ENCODE measurements around the gene HSP90AB1.
"Not testable (repeated sequence)": the region's sequence is repeated elsewhere in the genome, so short reads cannot be mapped to it uniquely, and the experiment has no call there.

The HSP90AB1 gene

GRCh38 chr6:44222486-44223318, 24.2 kb upstream of the HSP90AB1 start:
- no peak for DNase-seq

GRCh38 chr6:44223319-44224028, 23.4 kb upstream of the HSP90AB1 start, which contains the start of gene SLC29A1:
TSS of gene SLC29A1 (plus strand) at chr6:44223595. CDS start at chr6:44227314, 3,719 bp downstream.
- DNase-seq = no peak

DNA sequence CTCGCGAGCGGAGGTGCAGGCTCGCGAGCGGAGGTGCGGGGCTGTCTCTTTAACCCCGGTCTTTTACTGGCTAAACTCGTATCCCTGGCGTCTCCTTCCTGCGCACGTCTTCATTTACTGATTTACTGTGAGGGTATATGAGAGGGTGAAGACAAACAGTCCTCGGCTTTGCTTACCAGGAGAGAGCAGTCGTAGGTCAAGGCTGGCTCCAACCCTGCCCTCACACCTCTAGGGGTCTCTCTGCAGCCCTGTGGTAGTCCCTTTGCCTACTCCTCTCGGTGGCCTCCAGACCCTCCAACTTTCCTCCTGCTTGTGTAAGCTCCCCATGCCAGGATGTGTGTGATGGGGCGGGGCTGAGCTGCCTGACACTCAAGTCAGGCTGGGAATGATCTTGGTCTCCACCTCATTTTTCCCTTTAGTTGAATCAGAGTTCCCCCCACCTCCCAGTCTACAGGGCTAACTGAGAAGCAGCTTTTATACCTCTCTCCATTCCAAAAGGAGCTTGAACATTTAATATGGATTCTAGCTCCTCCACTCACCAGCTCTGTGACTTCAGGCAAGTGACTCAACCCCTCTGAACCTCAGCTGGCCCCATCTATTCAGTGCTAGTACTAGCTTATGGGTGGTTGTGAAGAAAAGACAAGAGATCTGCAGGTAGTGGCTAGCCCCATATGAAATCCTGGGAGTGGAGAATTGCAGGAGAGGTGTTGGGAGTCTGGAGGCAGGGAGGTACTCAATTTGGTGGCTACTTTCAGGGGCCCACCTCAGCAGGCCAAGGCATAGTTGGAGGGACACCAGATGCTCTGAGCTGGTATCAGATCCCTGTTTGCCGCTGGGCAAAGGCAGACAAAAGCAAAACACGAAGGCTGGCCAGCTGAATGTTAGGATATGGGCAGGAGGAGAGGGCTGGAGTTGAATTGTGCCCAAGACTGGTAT, 22.6 kb upstream of the HSP90AB1 start:
- no peak for DNase-seq

DNA sequence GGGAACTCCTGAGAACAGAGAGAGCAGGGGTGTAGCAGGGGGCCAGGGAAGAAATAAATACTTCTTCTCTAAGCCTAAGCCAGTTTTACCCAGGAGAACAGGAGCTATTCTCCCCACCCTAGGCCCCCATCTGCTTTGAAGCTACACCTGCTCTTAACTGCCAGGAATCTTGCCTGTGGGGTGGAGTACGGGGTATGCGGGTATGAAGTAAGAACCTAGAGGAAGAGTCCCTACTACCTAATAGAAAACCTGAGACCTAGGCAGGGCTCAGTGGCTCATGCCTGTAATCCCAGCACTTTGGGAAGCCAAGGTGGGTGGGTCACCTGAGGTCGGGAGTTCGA, 22.0 kb upstream of the HSP90AB1 start:
- no peak for DNase-seq

DNA sequence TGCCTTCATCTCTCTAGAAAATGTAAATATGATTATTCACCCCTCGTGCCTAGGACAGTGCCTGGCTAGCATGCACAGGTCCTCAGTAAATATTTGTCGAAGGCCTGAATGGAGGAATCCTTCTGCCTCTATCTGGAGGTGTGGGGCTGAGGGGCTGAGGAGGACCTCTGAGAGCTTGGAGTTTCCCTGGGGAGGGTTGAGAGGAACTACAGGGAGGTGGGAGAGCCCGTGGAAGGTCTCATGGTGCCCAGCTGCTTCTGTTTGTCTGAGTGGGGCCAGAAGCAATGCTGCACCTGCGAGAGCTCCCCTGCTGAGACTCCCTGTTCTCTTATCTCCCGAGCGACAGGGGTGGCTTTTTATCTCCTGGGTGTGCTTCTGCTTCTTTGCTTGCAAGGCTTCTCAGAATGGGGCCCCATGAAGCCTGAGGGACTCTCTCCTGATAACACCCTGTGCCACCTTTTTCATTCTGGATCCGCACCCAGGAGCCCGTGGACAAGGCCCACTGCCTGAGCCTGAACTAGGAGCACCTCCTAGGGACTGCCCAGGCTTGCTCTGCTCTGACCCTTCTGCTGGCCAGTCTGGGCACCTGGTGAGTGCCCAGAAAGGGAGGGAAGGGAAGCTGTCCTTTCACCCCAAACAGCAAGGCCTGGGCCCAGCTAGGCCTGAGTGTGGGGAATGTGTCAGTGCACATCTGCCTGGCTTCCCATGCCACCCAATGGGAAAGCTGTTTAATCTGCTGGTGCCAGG, 21.1 kb upstream of the HSP90AB1 start:
- DNase-seq = no peak

DNA sequence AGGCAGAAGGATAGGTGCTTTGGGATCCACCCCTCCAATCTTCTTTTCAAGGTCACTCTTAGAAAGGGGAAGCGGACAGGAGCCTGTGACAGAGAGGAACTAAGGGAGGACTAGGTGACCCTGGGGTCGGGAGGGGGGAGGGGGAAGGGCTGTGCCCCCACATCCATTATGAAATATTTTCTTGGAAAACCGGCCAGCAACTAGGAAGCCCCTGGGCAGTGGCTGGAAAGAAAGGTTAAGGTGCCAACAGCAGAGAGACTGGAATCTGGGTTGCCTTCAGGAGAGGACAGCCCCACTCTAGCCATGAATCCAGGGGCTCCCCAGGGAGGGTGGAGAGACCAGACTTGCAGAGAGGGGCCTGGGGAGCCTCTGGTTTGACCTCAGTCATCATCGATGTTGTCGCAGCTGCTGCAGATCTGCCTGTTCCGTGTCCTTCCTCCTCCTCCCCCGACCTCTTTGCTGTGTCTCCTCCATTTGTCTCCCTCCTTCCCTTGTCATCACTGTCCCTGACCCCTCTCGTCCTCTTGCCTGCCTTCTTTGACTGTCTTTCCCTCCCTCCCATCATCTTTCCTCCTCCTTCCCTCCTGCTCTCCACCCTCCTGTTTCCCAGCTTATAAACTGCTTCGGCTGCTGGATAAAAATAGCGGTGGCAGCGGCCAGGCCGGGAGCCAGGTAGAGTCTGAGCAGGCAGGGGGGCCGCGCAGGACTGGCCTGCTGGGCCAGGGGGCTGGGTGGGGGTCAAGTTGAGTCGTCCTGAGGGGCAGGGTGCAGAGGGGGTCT, 20.3 kb upstream of the HSP90AB1 start:
- DNase-seq = no peak

DNA sequence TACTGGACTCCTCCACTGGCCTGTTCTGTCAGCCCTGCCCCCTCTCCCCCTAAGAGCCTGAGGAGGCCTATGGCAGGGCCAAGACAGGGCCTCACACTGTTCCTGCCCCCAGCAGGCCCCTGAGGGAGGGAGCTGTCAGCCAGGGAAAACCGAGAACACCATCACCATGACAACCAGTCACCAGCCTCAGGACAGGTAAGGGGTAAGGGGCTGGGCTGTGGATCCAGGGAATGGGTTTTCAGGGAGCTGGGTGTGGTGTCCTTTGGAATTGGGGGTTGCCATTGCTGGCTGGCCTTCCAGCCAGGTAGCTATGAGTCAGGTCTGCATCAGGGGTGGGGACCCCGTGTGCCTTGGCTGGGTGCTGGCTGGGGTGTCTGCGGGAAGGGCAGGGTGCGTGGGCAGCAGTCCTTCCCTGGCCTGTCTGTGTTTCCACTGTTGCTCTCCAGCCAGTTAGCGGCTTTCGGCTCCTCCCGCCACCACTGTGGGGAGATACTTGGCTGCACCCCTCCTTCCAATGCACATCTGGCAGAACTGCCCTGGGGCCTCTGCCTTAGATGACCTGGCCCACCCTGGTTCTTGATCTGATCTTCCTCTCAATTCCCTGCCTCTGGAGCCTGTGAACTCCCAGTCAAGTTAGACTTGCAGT, 19.6 kb upstream of the HSP90AB1 start:
- no peak for DNase-seq

DNA sequence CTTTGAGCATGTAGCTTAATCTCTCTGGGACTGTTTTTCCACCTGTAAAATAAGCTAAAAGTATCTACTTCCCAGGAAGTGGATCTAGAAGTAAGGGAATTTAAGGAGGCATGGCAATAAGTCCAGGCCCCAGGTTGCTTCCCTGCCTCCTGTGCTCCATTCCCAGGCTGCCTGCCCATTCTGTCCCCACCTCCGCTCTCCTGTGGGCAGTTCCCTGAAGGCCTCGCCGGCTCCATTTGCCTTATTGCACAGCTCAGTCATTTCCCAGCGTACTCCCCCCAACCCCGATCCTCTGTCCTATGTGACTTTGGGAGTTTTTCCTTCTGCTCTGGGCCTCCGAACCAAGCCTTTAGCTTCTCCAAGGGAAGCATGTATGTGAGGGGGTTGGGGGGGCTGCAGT, 18.9 kb upstream of the HSP90AB1 start:
- DNase-seq = no peak

DNA sequence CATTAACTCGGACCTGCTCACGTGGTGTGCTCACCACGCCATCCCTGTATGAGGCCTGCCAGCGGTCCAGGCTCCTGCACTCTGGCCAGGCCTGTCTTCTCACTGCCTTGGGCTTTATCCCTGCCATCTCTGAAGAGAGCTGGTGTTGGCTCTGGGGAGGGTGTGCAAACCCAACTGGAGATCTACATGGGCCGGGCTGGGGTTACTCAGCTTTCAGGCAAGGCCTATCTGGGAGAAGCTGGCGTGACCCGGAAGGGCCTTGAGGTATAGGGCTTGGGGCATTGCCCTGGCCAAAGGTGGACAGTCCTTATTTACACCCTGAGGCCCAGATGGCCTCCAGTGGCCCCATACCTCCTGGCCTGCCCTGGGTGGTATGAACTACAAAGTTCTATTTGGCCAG, 18.5 kb upstream of the HSP90AB1 start:
- DNase-seq = no peak

GRCh38 chr6:44228836-44229235, 18.1 kb upstream of the HSP90AB1 start:
- no peak for DNase-seq

- no peak for DNase-seq
Measured at GRCh38 chr6:44229376-44230033, 17.4 kb upstream of the HSP90AB1 start.

GRCh38 chr6:44230034-44230675, 16.7 kb upstream of the HSP90AB1 start:
- no peak for DNase-seq

DNA sequence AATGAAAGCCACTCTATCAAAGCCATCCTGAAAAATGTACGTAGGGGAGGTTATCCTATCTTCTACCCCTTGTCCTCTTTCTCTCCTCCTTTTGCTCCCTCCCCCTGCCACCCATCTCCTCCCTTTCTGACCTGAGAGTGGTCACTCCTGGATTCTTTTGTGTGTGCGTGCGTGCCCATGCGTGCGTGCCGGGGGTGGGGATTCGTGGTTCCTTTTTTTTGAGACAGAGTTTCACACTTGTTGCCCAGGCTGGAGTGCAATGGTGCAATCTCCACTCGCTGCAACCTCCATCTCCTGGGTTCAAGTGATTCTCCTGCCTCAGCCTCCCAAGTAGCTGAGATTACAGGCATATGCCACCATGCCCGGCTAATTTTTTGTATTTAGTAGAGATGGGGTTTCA, 15.5 kb upstream of the HSP90AB1 start:
- not testable (repeated sequence) for DNase-seq

DNA sequence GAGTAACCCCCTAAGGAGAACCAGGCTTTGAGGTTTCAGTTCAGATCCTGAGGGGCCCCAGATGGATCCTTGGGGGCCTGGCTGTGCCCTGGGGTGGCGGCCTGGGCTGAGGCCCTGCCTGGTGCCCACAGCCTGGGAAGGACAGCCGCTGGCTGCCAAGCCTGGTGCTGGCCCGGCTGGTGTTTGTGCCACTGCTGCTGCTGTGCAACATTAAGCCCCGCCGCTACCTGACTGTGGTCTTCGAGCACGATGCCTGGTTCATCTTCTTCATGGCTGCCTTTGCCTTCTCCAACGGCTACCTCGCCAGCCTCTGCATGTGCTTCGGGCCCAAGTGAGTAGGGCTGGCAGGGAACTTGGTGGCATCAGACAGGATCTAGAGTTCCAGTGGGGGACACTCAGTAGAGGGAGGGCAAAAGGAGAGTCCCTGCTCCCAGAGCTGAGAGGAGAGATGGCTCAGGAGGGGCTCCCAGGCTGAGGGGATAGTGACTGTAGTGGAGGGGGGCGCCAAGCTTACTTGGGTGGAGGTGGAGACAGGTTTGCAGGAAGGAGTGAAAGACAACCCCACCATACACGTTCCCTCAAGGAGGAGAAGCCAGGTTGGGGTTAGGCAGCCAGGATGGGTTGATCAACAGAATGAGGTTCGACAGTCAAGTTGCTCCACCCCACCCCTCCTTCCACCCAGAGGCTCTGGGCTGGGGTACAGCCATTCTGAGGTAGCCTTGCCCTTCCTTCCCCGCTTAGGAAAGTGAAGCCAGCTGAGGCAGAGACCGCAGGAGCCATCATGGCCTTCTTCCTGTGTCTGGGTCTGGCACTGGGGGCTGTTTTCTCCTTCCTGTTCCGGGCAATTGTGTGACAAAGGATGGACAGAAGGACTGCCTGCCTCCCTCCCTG, 14.0 kb upstream of the HSP90AB1 start:
- no peak for DNase-seq

- no peak for DNase-seq
Measured at GRCh38 chr6:44233567-44234100, 13.3 kb upstream of the HSP90AB1 start.

DNA sequence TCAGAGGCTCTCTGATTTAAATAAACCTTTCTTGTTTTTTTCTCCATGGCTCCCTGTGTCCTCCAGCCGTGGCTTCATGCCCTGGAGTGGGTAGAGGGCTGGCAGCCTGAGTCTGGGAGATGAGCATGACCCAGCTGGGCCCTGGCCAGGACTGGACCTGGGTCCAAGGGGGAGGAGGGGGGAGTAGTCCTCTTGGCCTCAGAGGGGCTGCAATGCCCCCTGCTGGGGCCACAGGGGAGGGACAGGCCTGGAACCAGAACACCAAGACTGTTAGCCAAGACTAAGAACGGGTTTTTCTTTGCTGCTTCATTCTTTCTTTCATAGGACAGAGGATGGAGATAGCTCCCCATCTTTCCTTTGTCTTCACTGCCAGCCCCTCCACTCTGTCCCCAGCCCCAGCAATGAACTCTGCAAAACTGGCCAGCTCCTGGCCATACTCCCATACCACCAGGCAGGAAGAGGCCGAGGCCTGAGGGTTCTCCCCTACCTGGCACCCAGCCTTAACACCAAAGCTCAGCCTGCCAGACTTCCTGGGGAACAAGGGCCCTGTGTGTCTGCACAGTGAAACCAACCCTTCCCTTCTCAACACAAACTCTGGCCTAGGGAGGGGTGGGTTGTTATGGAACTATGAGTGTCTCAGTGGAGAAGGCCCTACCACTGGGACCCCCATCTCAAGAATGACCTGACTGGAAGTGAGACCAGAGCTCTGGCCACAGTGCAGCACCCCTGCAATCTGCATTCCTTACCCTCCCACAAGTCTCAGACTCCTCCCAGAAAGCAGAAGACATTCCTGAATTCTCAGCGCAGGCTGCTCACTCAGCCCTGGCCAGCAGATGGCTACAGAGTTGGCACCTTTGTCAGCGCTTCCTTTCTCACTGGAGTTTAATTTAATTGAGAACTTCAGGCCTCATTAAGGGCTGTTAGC, 12.5 kb upstream of the HSP90AB1 start:
- peak; percentile 36 for DNase-seq

DNA sequence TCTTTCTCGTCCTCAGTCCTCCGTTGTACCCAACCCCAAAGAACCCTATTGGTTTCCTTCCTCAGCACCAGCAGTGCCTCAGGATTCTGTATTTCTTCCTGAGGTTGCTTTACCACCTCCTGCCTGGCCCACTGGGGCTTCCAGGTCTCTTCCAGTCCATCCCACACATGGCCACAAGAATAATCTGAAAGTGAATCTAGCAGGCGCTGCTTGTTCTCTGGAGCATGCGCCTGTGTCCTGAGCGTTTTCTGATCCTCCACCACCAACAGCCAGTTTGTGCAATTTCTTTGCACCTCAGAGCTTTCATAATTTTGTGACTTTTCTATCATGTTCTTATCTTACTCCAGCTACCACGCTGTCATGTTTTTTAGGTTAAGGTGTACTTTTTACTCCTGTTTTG, 11.6 kb upstream of the HSP90AB1 start:
- no peak for DNase-seq

All from amniotic stem cell (primary cell).